ENCODE measurements around the gene WNT7B.

DNA sequence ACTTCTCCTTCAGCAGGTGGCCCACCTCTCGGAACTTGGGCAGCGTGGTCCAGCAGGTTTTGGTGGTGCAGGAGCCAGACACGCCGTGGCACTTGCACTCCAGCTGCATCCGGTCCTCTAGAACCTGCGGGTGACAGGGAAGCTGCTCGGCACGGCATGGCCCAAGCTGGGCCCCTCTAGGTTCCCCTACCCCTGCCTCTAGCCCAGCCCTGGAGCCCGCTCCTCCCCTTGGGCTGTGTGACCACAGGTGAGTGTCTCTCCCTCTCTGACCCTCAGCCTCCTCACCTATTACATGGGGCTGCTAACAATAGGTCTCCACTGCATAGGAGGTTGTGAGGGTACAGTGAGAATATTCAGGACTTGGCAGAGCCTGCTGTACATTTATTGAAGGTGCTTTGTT is 53.8 kb downstream of the WNT7B start:
- TF ChIP-seq, protein P1, sequence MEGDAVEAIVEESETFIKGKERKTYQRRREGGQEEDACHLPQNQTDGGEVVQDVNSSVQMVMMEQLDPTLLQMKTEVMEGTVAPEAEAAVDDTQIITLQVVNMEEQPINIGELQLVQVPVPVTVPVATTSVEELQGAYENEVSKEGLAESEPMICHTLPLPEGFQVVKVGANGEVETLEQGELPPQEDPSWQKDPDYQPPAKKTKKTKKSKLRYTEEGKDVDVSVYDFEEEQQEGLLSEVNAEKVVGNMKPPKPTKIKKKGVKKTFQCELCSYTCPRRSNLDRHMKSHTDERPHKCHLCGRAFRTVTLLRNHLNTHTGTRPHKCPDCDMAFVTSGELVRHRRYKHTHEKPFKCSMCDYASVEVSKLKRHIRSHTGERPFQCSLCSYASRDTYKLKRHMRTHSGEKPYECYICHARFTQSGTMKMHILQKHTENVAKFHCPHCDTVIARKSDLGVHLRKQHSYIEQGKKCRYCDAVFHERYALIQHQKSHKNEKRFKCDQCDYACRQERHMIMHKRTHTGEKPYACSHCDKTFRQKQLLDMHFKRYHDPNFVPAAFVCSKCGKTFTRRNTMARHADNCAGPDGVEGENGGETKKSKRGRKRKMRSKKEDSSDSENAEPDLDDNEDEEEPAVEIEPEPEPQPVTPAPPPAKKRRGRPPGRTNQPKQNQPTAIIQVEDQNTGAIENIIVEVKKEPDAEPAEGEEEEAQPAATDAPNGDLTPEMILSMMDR (conservative IDR thresholded peaks at IDR 0.05) = no peak
- TF ChIP-seq EZH2 (IDR thresholded peaks at IDR 0.05; ENCODE audit: low read depth) = no peak

All from PC-9 (cell line).